Trophoblast cell (in vitro differentiated cells and primary cell): ENCODE measurements around the gene CNIH3.

ENCODE experiments used
- DNase-seq, 2 donors: peaks; one replicate each; pipeline ENCODE4 v3.0.0-alpha.2; 2016
- H2AFZ ChIP-seq: 2 replicates; pipeline ENCODE4 v1.6.1; 2013; ENCODE audit warnings: low read length, moderate library complexity, mild to moderate bottlenecking; ENCODE audit not compliant: insufficient read depth, poor library complexity
- H2AK5ac ChIP-seq: 2 replicates; pipeline ENCODE4 v1.6.1; 2013; ENCODE audit warnings: mild to moderate bottlenecking, low read length
- H2BK120ac ChIP-seq: 2 replicates; pipeline ENCODE4 v1.6.1; 2013; ENCODE audit warnings: low read length, mild to moderate bottlenecking, moderate library complexity; ENCODE audit not compliant: insufficient read depth, poor library complexity
- H2BK12ac ChIP-seq: 2 replicates; pipeline ENCODE4 v1.6.1; 2013; ENCODE audit warnings: mild to moderate bottlenecking, low read length, moderate library complexity
- H2BK5ac ChIP-seq: 2 replicates; pipeline ENCODE4 v1.6.1; 2013; ENCODE audit warnings: low read length, low read depth, moderate library complexity, mild to moderate bottlenecking; ENCODE audit not compliant: poor library complexity
- H3K14ac ChIP-seq: 2 replicates; pipeline ENCODE4 v1.6.1; 2013; ENCODE audit warnings: mild to moderate bottlenecking, low read length
- H3K18ac ChIP-seq: 2 replicates; pipeline ENCODE4 v1.6.1; 2013; ENCODE audit warnings: mild to moderate bottlenecking, low read length
- H3K23ac ChIP-seq: 2 replicates; pipeline ENCODE4 v1.6.1; 2013; ENCODE audit warnings: low read length
- H3K27ac ChIP-seq: 2 replicates; pipeline ENCODE4 v1.5.1; 2013; ENCODE audit warnings: low read depth, mild to moderate bottlenecking, inconsistent platforms, low read length, moderate library complexity
- H3K27me3 ChIP-seq: 2 replicates; pipeline ENCODE4 v1.6.1; 2013; ENCODE audit warnings: inconsistent platforms, mild to moderate bottlenecking, low read length, moderate library complexity; ENCODE audit not compliant: insufficient read depth
- H3K36me3 ChIP-seq, 2 experiments: 1 replicate in 1 of 2; 2 replicates in 1 of 2; pipeline ENCODE4 v1.6.1; 2013; ENCODE audit warnings: low read length in 2 of 2, mild to moderate bottlenecking in 2 of 2, moderate library complexity in 1 of 2; ENCODE audit not compliant: insufficient read depth in 2 of 2, control insufficient read depth in 1 of 2
- H3K4ac ChIP-seq: 2 replicates; pipeline ENCODE4 v1.6.1; 2013; ENCODE audit warnings: low read depth, mild to moderate bottlenecking, low read length, moderate library complexity
- H3K4me1 ChIP-seq, 2 experiments: 1 replicate in 1 of 2; 2 replicates in 1 of 2; pipeline ENCODE4 v1.6.1; 2013; ENCODE audit warnings: low read length in 2 of 2, mild to moderate bottlenecking in 2 of 2, moderate library complexity in 1 of 2; ENCODE audit not compliant: insufficient read depth in 2 of 2, control insufficient read depth in 1 of 2
- H3K4me2 ChIP-seq: 2 replicates; pipeline ENCODE4 v1.6.1; 2013; ENCODE audit warnings: inconsistent platforms, mild to moderate bottlenecking, low read length, moderate library complexity
- H3K4me3 ChIP-seq: 2 replicates; pipeline ENCODE4 v1.5.1; 2013; ENCODE audit warnings: mild to moderate bottlenecking, low read depth, low read length, inconsistent platforms
- H3K79me1 ChIP-seq: one replicate; pipeline ENCODE4 v1.6.1; 2013; ENCODE audit warnings: low read length
- H3K79me2 ChIP-seq: 2 replicates; pipeline ENCODE4 v1.6.1; 2013; ENCODE audit warnings: low read length, mild to moderate bottlenecking; ENCODE audit not compliant: control insufficient read depth, insufficient read depth, poor library complexity
- H3K9ac ChIP-seq: 2 replicates; pipeline ENCODE4 v1.6.1; 2013; ENCODE audit warnings: mild to moderate bottlenecking, low read length
- H3K9me3 ChIP-seq: 2 replicates; pipeline ENCODE4 v1.6.1; 2013; ENCODE audit warnings: low read depth, mild to moderate bottlenecking, control low read depth, inconsistent platforms, low read length; ENCODE audit not compliant: insufficient read depth
- H4K12ac ChIP-seq: 2 replicates; pipeline ENCODE4 v1.6.1; 2013; ENCODE audit warnings: low read depth, mild to moderate bottlenecking, low read length, moderate library complexity
- H4K8ac ChIP-seq: 2 replicates; pipeline ENCODE4 v1.6.1; 2013; ENCODE audit warnings: low read depth, mild to moderate bottlenecking, low read length, moderate library complexity
- H4K91ac ChIP-seq: one replicate; pipeline ENCODE4 v1.6.1; 2013; ENCODE audit warnings: low read depth, mild to moderate bottlenecking, low read length, moderate library complexity
- WGBS: extraction: QIAGEN DNeasy Blood & Tissue Kit; methylation state at CpG from one replicate; pipeline ENCODE4 v1.1.7; 2013; ENCODE audit warnings: missing lambda C conversion rate; ENCODE audit not compliant: insufficient read length, insufficient coverage; ENCODE audit errors: extremely low coverage; 5-methylcytosine and 5-hydroxymethylcytosine counted together

Gene CNIH3

GRCh38 chr1:224579526-224579925, 36.6 kb upstream of the CNIH3 start:
- no peak for DNase-seq
- Histone ChIP-seq H3K4me3 (no peak overlapping the region), H2BK12ac (no peak overlapping the region), H2BK5ac (no peak overlapping the region), H3K9ac (no peak overlapping the region), H3K18ac (no peak overlapping the region), H3K9me3 (peaks cover 2% of the 10 kb centered on the region), H3K23ac (no peak overlapping the region), H3K79me1 (no peaks in the 10 kb centered on the region), H4K12ac (no peak overlapping the region), H2BK120ac (no peak overlapping the region), H3K4me1 (no peaks in the 10 kb centered on the region), H3K4ac (no peak overlapping the region), H2AFZ (no peak overlapping the region), H3K27me3 (no peaks in the 10 kb centered on the region), H3K79me2 (no peaks in the 10 kb centered on the region), H4K8ac (no peak overlapping the region), H3K27ac (no peak overlapping the region), H3K36me3 (no peaks in the 10 kb centered on the region), H4K91ac (no peak overlapping the region), H2AK5ac (no peak overlapping the region), H3K4me2 (no peak overlapping the region), H3K14ac (no peak overlapping the region)
- WGBS, result no CpG with 5 or more reads among the region's 1 CpG

- no peak overlapping the region for H3K4me2 ChIP-seq
Measured at GRCh38 chr1:224580006-224580405, 36.1 kb upstream of the CNIH3 start.

GRCh38 chr1:224582041-224582440, 34.1 kb upstream of the CNIH3 start:
- Histone ChIP-seq H3K79me1 (no peaks in the 10 kb centered on the region), H3K27ac (no peak overlapping the region), H3K18ac (no peak overlapping the region), H3K9ac (no peak overlapping the region), H3K36me3 (no peaks in the 10 kb centered on the region), H3K4me3 (no peak overlapping the region), H4K91ac (no peak overlapping the region), H2BK12ac (no peak overlapping the region), H3K14ac (no peak overlapping the region), H3K4ac (no peak overlapping the region), H3K9me3 (no peaks in the 10 kb centered on the region), H3K4me1 (no peaks in the 10 kb centered on the region), H2AFZ (no peak overlapping the region), H2BK5ac (no peak overlapping the region), H2BK120ac (no peak overlapping the region), H3K23ac (no peak overlapping the region), H3K27me3 (no peaks in the 10 kb centered on the region), H4K12ac (no peak overlapping the region), H2AK5ac (no peak overlapping the region), H3K79me2 (no peaks in the 10 kb centered on the region), H4K8ac (no peak overlapping the region), H3K4me2 (no peak overlapping the region)
- WGBS, result no CpG with 5 or more reads among the region's 1 CpG
- no peak for DNase-seq

More at GRCh38 chr1:224580006-224580405, 36.1 kb upstream of the CNIH3 start:
- DNase-seq, result no peak
- H3K36me3 ChIP-seq, result no peaks in the 10 kb centered on the region
- H3K4ac ChIP-seq, result no peak overlapping the region
- H3K79me1 ChIP-seq, result no peaks in the 10 kb centered on the region
- H3K18ac ChIP-seq, result no peak overlapping the region
- H4K8ac ChIP-seq, result no peak overlapping the region
- no peaks in the 10 kb centered on the region for H3K27me3 ChIP-seq
- H4K91ac ChIP-seq, result no peak overlapping the region
- no CpG with 5 or more reads among the region's 3 CpGs for WGBS
- no peak overlapping the region for H2BK120ac ChIP-seq
- H3K23ac ChIP-seq, result no peak overlapping the region
- no peak overlapping the region for H3K4me3 ChIP-seq
- no peak overlapping the region for H3K27ac ChIP-seq
- H4K12ac ChIP-seq, result no peak overlapping the region
- no peak overlapping the region for H2AK5ac ChIP-seq
- no peaks in the 10 kb centered on the region for H3K79me2 ChIP-seq
- H3K4me1 ChIP-seq, result no peaks in the 10 kb centered on the region
- no peak overlapping the region for H3K14ac ChIP-seq
- no peak overlapping the region for H2BK12ac ChIP-seq
- no peak overlapping the region for H2AFZ ChIP-seq
- H3K9ac ChIP-seq, result no peak overlapping the region
- H2BK5ac ChIP-seq, result no peak overlapping the region
- H3K9me3 ChIP-seq, result no peaks in the 10 kb centered on the region

GRCh38 chr1:224583774-224584173, 32.3 kb upstream of the CNIH3 start:
- Histone ChIP-seq H3K79me1 (no peaks in the 10 kb centered on the region), H3K18ac (no peak overlapping the region), H3K27me3 (no peaks in the 10 kb centered on the region), H3K79me2 (no peaks in the 10 kb centered on the region), H3K27ac (no peak overlapping the region), H3K4me2 (no peak overlapping the region), H3K36me3 (no peaks in the 10 kb centered on the region), H2BK120ac (no peak overlapping the region), H2AK5ac (no peak overlapping the region), H2BK5ac (no peak overlapping the region), H3K9ac (no peak overlapping the region), H3K4me1 (no peaks in the 10 kb centered on the region), H3K4ac (no peak overlapping the region), H4K12ac (no peak overlapping the region), H2BK12ac (no peak overlapping the region), H2AFZ (no peak overlapping the region), H4K91ac (no peak overlapping the region), H4K8ac (no peak overlapping the region), H3K23ac (no peak overlapping the region), H3K9me3 (no peaks in the 10 kb centered on the region), H3K14ac (no peak overlapping the region), H3K4me3 (no peak overlapping the region)
- DNase-seq, result no peak
- WGBS, result no CpG with 5 or more reads among the region's 3 CpGs
